ENCODE data around the gene LHX4.
A peak's percentile ranks its signal among the peaks of the same experiment; 100 is the strongest.

LHX4 gene

GRCh38 chr1:180229483-180230415 lies at the start of gene LHX4:
TSS of gene LHX4 (plus strand) at chr1:180230264. CDS start at chr1:180230530, 266 bp downstream.
- DNase-seq (ENCODE audit: low read depth): no peak

- no peak for DNase-seq (ENCODE audit: low read depth)
These were observed 49.0 kb upstream of the LHX4 start for GRCh38 chr1:180181048-180181447.

- no peak for DNase-seq (ENCODE audit: low read depth)
These were observed 47.9 kb upstream of the LHX4 start for GRCh38 chr1:180181996-180182642.

GRCh38 chr1:180182643-180183311 lies 47.3 kb upstream of the LHX4 start:
- DNase-seq (ENCODE audit: low read depth): no peak

GRCh38 chr1:180183426-180183825 lies 46.6 kb upstream of the LHX4 start:
- DNase-seq (ENCODE audit: low read depth): no peak

- no peak for DNase-seq (ENCODE audit: low read depth)
These were observed 46.0 kb upstream of the LHX4 start for GRCh38 chr1:180184041-180184440.

- DNase-seq (ENCODE audit: low read depth): no peak
These were observed 44.8 kb upstream of the LHX4 start for GRCh38 chr1:180185281-180185680.

- DNase-seq (ENCODE audit: low read depth): no peak
These were observed 44.0 kb upstream of the LHX4 start for GRCh38 chr1:180185971-180186645.

- DNase-seq (ENCODE audit: low read depth): no peak
These were observed 43.2 kb upstream of the LHX4 start for GRCh38 chr1:180186831-180187230.

GRCh38 chr1:180187626-180188025 lies 42.4 kb upstream of the LHX4 start:
- no peak for DNase-seq (ENCODE audit: low read depth)

GRCh38 chr1:180188091-180188506 lies 42.0 kb upstream of the LHX4 start:
- DNase-seq (ENCODE audit: low read depth): peak; percentile 21

- no peak for DNase-seq (ENCODE audit: low read depth)
These were observed 41.3 kb upstream of the LHX4 start for GRCh38 chr1:180188684-180189175.

- no peak for DNase-seq (ENCODE audit: low read depth)
These were observed 40.0 kb upstream of the LHX4 start for GRCh38 chr1:180190091-180190490.

GRCh38 chr1:180192172-180192571 lies 37.9 kb upstream of the LHX4 start:
- no peak for DNase-seq (ENCODE audit: low read depth)

GRCh38 chr1:180193141-180194047 lies 36.7 kb upstream of the LHX4 start:
- DNase-seq (ENCODE audit: low read depth): no peak

GRCh38 chr1:180194048-180194425 lies 36.0 kb upstream of the LHX4 start:
- no peak for DNase-seq (ENCODE audit: low read depth)

GRCh38 chr1:180194546-180195207 lies 35.4 kb upstream of the LHX4 start:
- DNase-seq (ENCODE audit: low read depth): no peak

- DNase-seq (ENCODE audit: low read depth): no peak
These were observed 34.7 kb upstream of the LHX4 start for GRCh38 chr1:180195401-180195800.

GRCh38 chr1:180195916-180196315 lies 34.1 kb upstream of the LHX4 start:
- no peak for DNase-seq (ENCODE audit: low read depth)

GRCh38 chr1:180196436-180197003 lies 33.5 kb upstream of the LHX4 start:
- DNase-seq (ENCODE audit: low read depth): no peak

Measured in stromal cell of bone marrow (primary cell).